ENCODE measurements around the gene IL21R. TPM values are rescaled to one million over a fixed set of nuclear protein-coding genes. Genes with fewer than 3 reads are reported as not detected.

The IL21R gene
- total RNA-seq, 1 donor from 2014 or later = 0.40 TPM

GRCh38 chr16:27368358-27368722 is 33.6 kb upstream of the IL21R start:
- peaks cover 12% of the 10 kb centered on the region for H3K4me1 Mint-ChIP-seq (ENCODE audit: unreplicated experiment)
- peaks cover 7% of the 10 kb centered on the region for H3K9me3 Mint-ChIP-seq (ENCODE audit: unreplicated experiment)
- DNase-seq (ENCODE audit: extremely low spot score, unreplicated experiment) = no peak
- no peak overlapping the region for H3K4me3 Mint-ChIP-seq (ENCODE audit: unreplicated experiment)
- peak; percentile 22 for TF ChIP-seq CTCF (IDR thresholded peaks at IDR 0.05)
- no peaks in the 10 kb centered on the region for H3K36me3 Mint-ChIP-seq (ENCODE audit: unreplicated experiment)
- no peak overlapping the region for H3K27ac Mint-ChIP-seq (ENCODE audit: unreplicated experiment)
- H3K27me3 Mint-ChIP-seq (ENCODE audit: unreplicated experiment) = no peaks in the 10 kb centered on the region

- H3K36me3 Mint-ChIP-seq (ENCODE audit: unreplicated experiment) = no peaks in the 10 kb centered on the region
- no peak for TF ChIP-seq CTCF (IDR thresholded peaks at IDR 0.05)
- DNase-seq (ENCODE audit: extremely low spot score, unreplicated experiment) = no peak
- no peaks in the 10 kb centered on the region for H3K27me3 Mint-ChIP-seq (ENCODE audit: unreplicated experiment)
- no peak overlapping the region for H3K4me3 Mint-ChIP-seq (ENCODE audit: unreplicated experiment)
- no peak overlapping the region for H3K27ac Mint-ChIP-seq (ENCODE audit: unreplicated experiment)
- H3K4me1 Mint-ChIP-seq (ENCODE audit: unreplicated experiment) = peaks cover 12% of the 10 kb centered on the region
- H3K9me3 Mint-ChIP-seq (ENCODE audit: unreplicated experiment) = peaks cover 7% of the 10 kb centered on the region
Measured at GRCh38 chr16:27369806-27370205, 32.2 kb upstream of the IL21R start.

GRCh38 chr16:27370318-27370717 is 31.7 kb upstream of the IL21R start:
- Mint-ChIP-seq H3K4me3 (ENCODE audit: unreplicated experiment) (no peak overlapping the region), H3K4me1 (ENCODE audit: unreplicated experiment) (peaks cover 12% of the 10 kb centered on the region), H3K36me3 (ENCODE audit: unreplicated experiment) (no peaks in the 10 kb centered on the region), H3K9me3 (ENCODE audit: unreplicated experiment) (peaks cover 7% of the 10 kb centered on the region), H3K27me3 (ENCODE audit: unreplicated experiment) (no peaks in the 10 kb centered on the region), H3K27ac (ENCODE audit: unreplicated experiment) (no peak overlapping the region)
- DNase-seq (ENCODE audit: extremely low spot score, unreplicated experiment) = no peak
- no peak for TF ChIP-seq CTCF (IDR thresholded peaks at IDR 0.05)

GRCh38 chr16:27373312-27373711 is 28.7 kb upstream of the IL21R start:
- peaks cover 4% of the 10 kb centered on the region for H3K27me3 Mint-ChIP-seq (ENCODE audit: unreplicated experiment)
- no peak for DNase-seq (ENCODE audit: extremely low spot score, unreplicated experiment)
- no peak overlapping the region for H3K4me3 Mint-ChIP-seq (ENCODE audit: unreplicated experiment)
- no peak for TF ChIP-seq CTCF (IDR thresholded peaks at IDR 0.05)
- no peaks in the 10 kb centered on the region for H3K36me3 Mint-ChIP-seq (ENCODE audit: unreplicated experiment)
- H3K4me1 Mint-ChIP-seq (ENCODE audit: unreplicated experiment) = no peaks in the 10 kb centered on the region
- H3K27ac Mint-ChIP-seq (ENCODE audit: unreplicated experiment) = no peak overlapping the region
- peaks cover 7% of the 10 kb centered on the region for H3K9me3 Mint-ChIP-seq (ENCODE audit: unreplicated experiment)

- H3K4me3 Mint-ChIP-seq (ENCODE audit: unreplicated experiment) = no peak overlapping the region
- TF ChIP-seq CTCF (IDR thresholded peaks at IDR 0.05) = no peak
- no peaks in the 10 kb centered on the region for H3K36me3 Mint-ChIP-seq (ENCODE audit: unreplicated experiment)
- H3K27me3 Mint-ChIP-seq (ENCODE audit: unreplicated experiment) = peaks cover 4% of the 10 kb centered on the region
- H3K4me1 Mint-ChIP-seq (ENCODE audit: unreplicated experiment) = peaks cover 3% of the 10 kb centered on the region
- no peak for DNase-seq (ENCODE audit: extremely low spot score, unreplicated experiment)
- H3K27ac Mint-ChIP-seq (ENCODE audit: unreplicated experiment) = no peak overlapping the region
- peaks cover 7% of the 10 kb centered on the region for H3K9me3 Mint-ChIP-seq (ENCODE audit: unreplicated experiment)
Measured at GRCh38 chr16:27374221-27374803, 27.7 kb upstream of the IL21R start.
